ENCODE results near the gene SLC34A3.

DNA sequence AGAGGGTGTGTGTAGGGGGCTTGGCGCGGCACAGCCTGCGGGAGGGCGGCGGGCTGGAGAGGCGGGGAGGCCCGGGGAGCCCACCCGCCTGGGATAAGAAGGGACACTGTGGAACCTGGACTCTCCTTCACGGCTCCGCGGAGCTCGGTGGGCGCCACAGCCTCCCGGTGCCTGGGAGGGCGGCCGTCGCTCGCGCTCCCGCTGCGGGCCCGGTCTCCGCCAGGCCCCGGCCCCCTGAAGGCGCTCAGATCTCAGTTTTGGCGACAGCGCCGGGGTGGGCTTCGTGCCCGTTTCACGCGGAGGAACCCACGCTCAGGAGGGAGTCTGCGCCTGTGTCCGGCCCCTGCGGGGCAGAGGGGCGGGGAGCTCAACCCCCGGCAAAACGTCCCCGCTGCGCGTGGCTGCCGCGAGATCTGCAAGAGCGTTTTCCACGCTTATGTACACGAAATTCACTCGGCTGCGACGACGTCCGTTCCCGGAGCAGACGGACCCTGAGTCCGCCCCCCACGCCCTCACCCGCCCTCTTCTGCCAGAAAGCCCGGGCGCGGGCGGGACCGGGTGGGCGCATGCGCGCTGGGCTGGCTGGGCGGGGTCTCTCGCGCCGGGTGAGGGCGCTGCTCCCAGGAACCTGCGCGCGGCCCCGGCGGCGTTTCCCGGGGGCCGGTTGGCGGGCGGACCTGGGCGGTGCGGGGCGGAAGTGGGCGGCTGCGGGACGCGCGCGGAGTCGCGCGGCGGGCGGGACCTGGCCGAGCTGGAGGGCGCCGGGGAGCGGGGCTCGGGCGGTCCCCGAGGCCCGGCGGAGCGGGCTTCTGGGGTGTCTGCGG lies 24.1 kb downstream of the SLC34A3 start, which contains the start of gene NELFB:
- no peak for TF ChIP-seq CTCF (conservative IDR thresholded peaks at IDR 0.05; ENCODE audit: low read length)
- TF ChIP-seq EZH2phosphoT487 (IDR thresholded peaks at IDR 0.05; ENCODE audit: borderline replicate concordance, low read depth, low read length) = no peak
